ENCODE measurements around the gene PRKCH.

DNA sequence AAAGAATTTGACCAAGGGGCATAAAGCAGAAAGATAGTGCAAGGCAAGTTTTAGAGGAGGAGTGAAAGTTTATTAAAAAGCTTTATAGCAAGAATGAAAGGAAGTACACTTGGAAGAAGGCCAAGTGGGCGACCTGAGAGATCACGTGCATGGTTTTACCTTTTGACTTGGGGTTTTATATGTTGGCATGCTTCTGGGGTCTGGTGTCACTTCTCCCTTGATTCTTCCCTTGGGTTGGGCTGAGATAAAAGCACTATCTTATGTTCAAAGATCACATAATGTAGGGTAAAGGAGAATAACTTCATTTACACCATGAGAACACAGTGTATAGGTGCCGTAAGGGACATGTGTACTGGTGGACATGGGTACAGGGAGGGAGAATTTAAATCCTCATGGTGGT lies 22.6 kb upstream of the PRKCH start:
- TF ChIP-seq POLR2AphosphoS5 (IDR thresholded peaks at IDR 0.05), result no peak
- TF ChIP-seq, protein P1, sequence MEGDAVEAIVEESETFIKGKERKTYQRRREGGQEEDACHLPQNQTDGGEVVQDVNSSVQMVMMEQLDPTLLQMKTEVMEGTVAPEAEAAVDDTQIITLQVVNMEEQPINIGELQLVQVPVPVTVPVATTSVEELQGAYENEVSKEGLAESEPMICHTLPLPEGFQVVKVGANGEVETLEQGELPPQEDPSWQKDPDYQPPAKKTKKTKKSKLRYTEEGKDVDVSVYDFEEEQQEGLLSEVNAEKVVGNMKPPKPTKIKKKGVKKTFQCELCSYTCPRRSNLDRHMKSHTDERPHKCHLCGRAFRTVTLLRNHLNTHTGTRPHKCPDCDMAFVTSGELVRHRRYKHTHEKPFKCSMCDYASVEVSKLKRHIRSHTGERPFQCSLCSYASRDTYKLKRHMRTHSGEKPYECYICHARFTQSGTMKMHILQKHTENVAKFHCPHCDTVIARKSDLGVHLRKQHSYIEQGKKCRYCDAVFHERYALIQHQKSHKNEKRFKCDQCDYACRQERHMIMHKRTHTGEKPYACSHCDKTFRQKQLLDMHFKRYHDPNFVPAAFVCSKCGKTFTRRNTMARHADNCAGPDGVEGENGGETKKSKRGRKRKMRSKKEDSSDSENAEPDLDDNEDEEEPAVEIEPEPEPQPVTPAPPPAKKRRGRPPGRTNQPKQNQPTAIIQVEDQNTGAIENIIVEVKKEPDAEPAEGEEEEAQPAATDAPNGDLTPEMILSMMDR (IDR thresholded peaks at IDR 0.05), result no peak
- no peak for TF ChIP-seq POLR2A (IDR thresholded peaks at IDR 0.05)
